ENCODE results near the gene PSMC6.

The PSMC6 gene

GRCh38 chr14:52706724-52707706, at the start of gene PSMC6:
PSMC6 (plus strand) TSS chr14:52707200; CDS start chr14:52707220, 20 bp downstream.
- peak within 1 kb of the TSS; percentile 77 to 84 for H3K4me3 ChIP-seq (replicated peaks in 1 of 2; ENCODE audit: low read depth in 2 of 2, low read length in 2 of 2)
- peak; percentile 89 to 91 for DNase-seq (ENCODE audit: low read depth in 2 of 2)
- TF ChIP-seq CTCF (IDR thresholded peaks at IDR 0.05; ENCODE audit: low read depth, low read length), result no peak

DNA sequence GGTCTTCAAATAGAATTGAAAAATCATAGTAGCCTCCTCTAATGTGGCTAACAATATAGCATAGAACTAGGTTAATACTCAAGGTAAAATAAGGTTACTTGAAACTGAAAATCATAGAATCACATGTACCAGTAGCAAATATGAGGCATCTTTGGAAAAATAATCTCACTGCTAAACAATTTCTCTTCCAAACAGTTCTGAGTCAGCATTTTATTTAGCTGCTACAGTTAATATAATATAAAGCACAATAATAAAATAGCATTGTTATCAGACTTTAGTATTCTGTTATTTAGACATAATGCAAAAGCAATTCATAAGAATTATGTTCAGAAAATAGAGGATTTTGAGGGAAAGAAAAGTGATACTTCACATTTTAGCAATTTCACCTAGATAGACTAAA, 46.7 kb upstream of the PSMC6 start:
- no peak overlapping the region for H3K4me3 ChIP-seq (replicated peaks in 1 of 2; ENCODE audit: low read depth in 2 of 2, low read length in 2 of 2)
- no peak for DNase-seq (ENCODE audit: low read depth in 2 of 2)
- TF ChIP-seq CTCF (IDR thresholded peaks at IDR 0.05; ENCODE audit: low read depth, low read length), result no peak

DNA sequence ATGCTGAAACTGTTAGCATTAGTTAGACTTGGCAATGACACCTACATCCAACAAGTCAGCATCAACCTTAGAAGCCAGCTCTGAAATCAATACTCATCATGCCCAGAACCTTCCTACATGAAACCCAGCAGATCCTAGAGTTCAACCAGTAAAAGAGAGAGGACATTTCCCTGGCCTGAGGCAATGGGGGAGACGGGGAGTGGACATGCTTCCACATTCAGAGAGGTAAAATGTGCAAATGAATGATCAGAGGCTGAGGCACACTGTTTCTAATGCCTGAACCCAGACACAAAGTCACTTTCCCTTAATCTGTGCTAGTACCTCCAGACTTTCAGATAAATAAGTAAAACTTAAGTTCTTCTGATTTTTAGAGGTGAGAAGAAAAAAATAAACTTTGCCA, 46.2 kb upstream of the PSMC6 start:
- no peak overlapping the region for H3K4me3 ChIP-seq (replicated peaks in 1 of 2; ENCODE audit: low read depth in 2 of 2, low read length in 2 of 2)
- no peak for DNase-seq (ENCODE audit: low read depth in 2 of 2)
- no peak for TF ChIP-seq CTCF (IDR thresholded peaks at IDR 0.05; ENCODE audit: low read depth, low read length)

- no peak overlapping the region for H3K4me3 ChIP-seq (replicated peaks in 1 of 2; ENCODE audit: low read depth in 2 of 2, low read length in 2 of 2)
- DNase-seq (ENCODE audit: low read depth in 2 of 2), result no peak
- no peak for TF ChIP-seq CTCF (IDR thresholded peaks at IDR 0.05; ENCODE audit: low read depth, low read length)
Measured at GRCh38 chr14:52661314-52661713, 45.7 kb upstream of the PSMC6 start.

GRCh38 chr14:52663850-52664249, 43.1 kb upstream of the PSMC6 start:
- TF ChIP-seq CTCF (IDR thresholded peaks at IDR 0.05; ENCODE audit: low read depth, low read length), result no peak
- no peak overlapping the region for H3K4me3 ChIP-seq (replicated peaks in 1 of 2; ENCODE audit: low read depth in 2 of 2, low read length in 2 of 2)
- no peak for DNase-seq (ENCODE audit: low read depth in 2 of 2)

DNA sequence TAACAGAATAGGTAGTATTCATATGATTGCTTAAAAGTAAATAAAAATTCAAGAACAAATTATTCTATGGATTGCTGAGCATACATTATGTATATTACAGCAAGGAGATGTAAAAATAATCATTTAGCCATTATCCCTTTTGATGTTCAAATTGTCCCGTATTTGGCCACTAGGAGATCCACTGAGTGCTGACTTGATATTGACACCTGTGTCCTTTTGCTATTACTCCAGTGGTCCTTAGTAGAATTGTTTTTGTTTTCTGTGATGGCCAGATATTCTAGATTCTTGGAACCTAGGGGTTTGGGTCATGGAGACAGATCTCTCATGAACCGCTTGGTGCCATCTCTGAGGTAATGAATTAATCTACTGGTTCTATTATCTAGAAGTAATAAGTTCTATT, 28.4 kb upstream of the PSMC6 start:
- peak; percentile 48 for TF ChIP-seq CTCF (IDR thresholded peaks at IDR 0.05; ENCODE audit: low read depth, low read length)
- DNase-seq (ENCODE audit: low read depth in 2 of 2), result no peak
- H3K4me3 ChIP-seq (replicated peaks in 1 of 2; ENCODE audit: low read depth in 2 of 2, low read length in 2 of 2), result no peak overlapping the region

All from cardiac fibroblast (primary cell).